Neural progenitor cell (in vitro differentiated cells): ENCODE results near the gene KIFC3.

ENCODE experiments used
- EZH2 ChIP-seq: fragments of 200-600 bp; sonication (generic); IDR thresholded peaks from 2 replicates; pipeline ENCODE4 v1.6.1; 2017; ENCODE audit warnings: antibody characterized with exemption, mild to moderate bottlenecking, moderate library complexity
- TF ChIP-seq, protein P1 (sequence below): fragments of 200-600 bp; sonication (generic); IDR thresholded peaks from 2 replicates; pipeline ENCODE4 v1.5.1; 2017; ENCODE audit warnings: antibody characterized with exemption, mild to moderate bottlenecking

DNA sequence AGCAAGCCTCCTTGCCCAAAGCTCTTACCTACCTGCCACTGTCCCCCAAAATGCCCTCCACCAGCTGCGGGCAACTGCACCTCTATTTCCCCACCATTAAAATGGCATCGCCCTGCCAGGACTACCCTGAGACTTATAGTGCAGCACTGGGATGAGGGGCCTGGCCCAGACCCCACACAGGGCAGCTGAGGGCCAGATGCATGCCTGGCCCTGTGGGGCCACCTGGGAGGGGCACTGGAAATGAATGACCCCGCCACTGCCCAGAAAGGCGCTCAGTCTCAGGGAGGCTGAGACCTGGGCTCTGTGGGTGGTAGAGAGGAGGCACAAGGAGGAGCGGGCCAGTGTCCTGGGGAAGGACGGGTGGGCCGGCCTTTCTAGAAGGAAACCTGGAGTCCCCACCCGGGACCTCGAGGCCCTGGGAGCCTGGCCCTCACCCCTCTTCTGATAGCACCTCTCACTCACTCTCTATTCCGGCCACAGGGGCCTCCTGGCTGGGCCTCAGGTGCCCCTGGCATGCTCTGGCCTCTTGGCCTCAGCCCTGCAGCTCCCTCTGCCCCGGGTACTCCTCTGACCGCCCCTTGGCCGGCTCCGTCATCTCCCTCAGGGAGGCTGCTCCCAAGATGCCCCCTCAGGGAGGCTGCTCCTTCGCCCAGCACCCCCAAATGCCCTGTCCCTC, 39.8 kb downstream of the KIFC3 start:
- TF ChIP-seq, protein P1, sequence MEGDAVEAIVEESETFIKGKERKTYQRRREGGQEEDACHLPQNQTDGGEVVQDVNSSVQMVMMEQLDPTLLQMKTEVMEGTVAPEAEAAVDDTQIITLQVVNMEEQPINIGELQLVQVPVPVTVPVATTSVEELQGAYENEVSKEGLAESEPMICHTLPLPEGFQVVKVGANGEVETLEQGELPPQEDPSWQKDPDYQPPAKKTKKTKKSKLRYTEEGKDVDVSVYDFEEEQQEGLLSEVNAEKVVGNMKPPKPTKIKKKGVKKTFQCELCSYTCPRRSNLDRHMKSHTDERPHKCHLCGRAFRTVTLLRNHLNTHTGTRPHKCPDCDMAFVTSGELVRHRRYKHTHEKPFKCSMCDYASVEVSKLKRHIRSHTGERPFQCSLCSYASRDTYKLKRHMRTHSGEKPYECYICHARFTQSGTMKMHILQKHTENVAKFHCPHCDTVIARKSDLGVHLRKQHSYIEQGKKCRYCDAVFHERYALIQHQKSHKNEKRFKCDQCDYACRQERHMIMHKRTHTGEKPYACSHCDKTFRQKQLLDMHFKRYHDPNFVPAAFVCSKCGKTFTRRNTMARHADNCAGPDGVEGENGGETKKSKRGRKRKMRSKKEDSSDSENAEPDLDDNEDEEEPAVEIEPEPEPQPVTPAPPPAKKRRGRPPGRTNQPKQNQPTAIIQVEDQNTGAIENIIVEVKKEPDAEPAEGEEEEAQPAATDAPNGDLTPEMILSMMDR, result no peak
- TF ChIP-seq EZH2, result no peak
